Keratinocyte (primary cell): ENCODE measurements around the gene NMBR. TPM values are rescaled to one million over a fixed set of nuclear protein-coding genes. Genes with fewer than 3 reads are reported as not detected.

Experiments used
- DNase-seq: peaks from one replicate; pipeline ENCODE4 v3.0.0-alpha.2; 2011; ENCODE audit warnings: low read depth, missing footprints, low spot score
- FAIRE-seq: peaks from 2 replicates; lab custom pipeline; 2011; peaks lifted over from hg19 to GRCh38; lab: Jason Lieb, UNC
- H2AFZ ChIP-seq: 2 replicates; pipeline ENCODE4 v1.6.0; 2012; ENCODE audit warnings: low read length, control low read depth, inconsistent platforms; ENCODE audit not compliant: control insufficient read depth
- H3K27ac ChIP-seq: 2 replicates; pipeline ENCODE4 v1.5.1; 2011; ENCODE audit warnings: low read length; ENCODE audit not compliant: control insufficient read depth, insufficient read depth
- H3K27me3 ChIP-seq: 3 replicates; pipeline ENCODE4 v1.6.0; 2011; ENCODE audit warnings: low read length; ENCODE audit not compliant: control insufficient read depth, insufficient read depth; ENCODE audit errors: extremely low read depth
- H3K36me3 ChIP-seq, 2 experiments: 2 replicates in 1 of 2; 3 replicates in 1 of 2; pipeline ENCODE4 v1.5.1; 2011; ENCODE audit warnings: low read length in 2 of 2, mild to moderate bottlenecking in 1 of 2; ENCODE audit not compliant: control insufficient read depth in 2 of 2, insufficient read depth in 2 of 2; ENCODE audit errors: extremely low read depth in 1 of 2
- H3K4me1 ChIP-seq: 3 replicates; pipeline ENCODE4 v1.5.1; 2011; ENCODE audit warnings: low read length; ENCODE audit not compliant: control insufficient read depth, insufficient read depth; ENCODE audit errors: extremely low read depth
- H3K4me2 ChIP-seq: 3 replicates; pipeline ENCODE4 v1.6.0; 2011; ENCODE audit warnings: low read depth, low read length; ENCODE audit not compliant: control insufficient read depth, insufficient read depth; ENCODE audit errors: extremely low read depth
- H3K4me3 ChIP-seq, 3 experiments: fragments of 200-600 bp in 1 of 3; sonication (generic) in 1 of 3; 2 replicates in 2 of 3; 3 replicates in 1 of 3; pipeline ENCODE4 v1.5.1; 2011 to 2016; ENCODE audit warnings: low read length in 3 of 3, mild to moderate bottlenecking in 3 of 3, control low read depth in 2 of 3, inconsistent platforms in 1 of 3, low read depth in 1 of 3, mixed read lengths in 1 of 3, mixed run types in 1 of 3, moderate library complexity in 1 of 3; ENCODE audit not compliant: control insufficient read depth in 2 of 3, insufficient read depth in 2 of 3; ENCODE audit errors: extremely low read depth in 1 of 3
- H3K79me2 ChIP-seq: 2 replicates; pipeline ENCODE4 v1.6.0; 2012; ENCODE audit warnings: low read length; ENCODE audit not compliant: control insufficient read depth, insufficient read depth
- H3K9ac ChIP-seq: 3 replicates; pipeline ENCODE4 v1.6.0; 2011; ENCODE audit warnings: low read length; ENCODE audit not compliant: control insufficient read depth, insufficient read depth; ENCODE audit errors: extremely low read depth
- H3K9me1 ChIP-seq: 3 replicates; pipeline ENCODE4 v1.6.0; 2011; ENCODE audit warnings: low read length; ENCODE audit not compliant: control insufficient read depth, insufficient read depth; ENCODE audit errors: extremely low read depth
- H3K9me3 ChIP-seq: 2 replicates; pipeline ENCODE4 v1.5.1; 2012; ENCODE audit warnings: low read depth, low read length; ENCODE audit not compliant: control insufficient read depth
- H4K20me1 ChIP-seq: 3 replicates; pipeline ENCODE4 v1.6.0; 2011; ENCODE audit warnings: low read length; ENCODE audit not compliant: control insufficient read depth, insufficient read depth; ENCODE audit errors: extremely low read depth
- CTCF ChIP-seq, 3 experiments: IDR thresholded peaks in 1 of 3; conservative IDR thresholded peaks in 1 of 3; optimal IDR thresholded peaks in 1 of 3; 2 replicates in 2 of 3; 3 replicates in 1 of 3; pipeline versions ENCODE3 to v1.5.1; 2011; ENCODE audit warnings: low read length in 3 of 3, mild to moderate bottlenecking in 3 of 3, moderate library complexity in 2 of 3, control low read depth in 1 of 3, inconsistent platforms in 1 of 3; ENCODE audit not compliant: insufficient read depth in 2 of 3; ENCODE audit errors: extremely low read depth in 1 of 3
- EZH2 ChIP-seq: IDR thresholded peaks from one replicate; pipeline ENCODE4 v1.6.1; 2012; ENCODE audit warnings: inconsistent platforms, mild to moderate bottlenecking, low read length, moderate library complexity
- dilution Hi-C: fragments of 300-500 bp; cut with MboI; formaldehyde crosslinking; loops from one replicate; pipeline ENCODE4 v1.7.0; 2020; ENCODE audit warnings: low sequenced_read_pairs; ENCODE audit not compliant: extremely low pct_ligation_motif_present
- polyA plus RNA-seq, 5 experiments: library from polyadenylated mRNA; depleted of rRNA in 3 of 5; stranded (reverse) in 3 of 5; stranded (forward) in 1 of 5; unstranded in 1 of 5; fragments of >200 nt; gene quantifications; 1 replicate in 1 of 5; 2 replicates in 3 of 5; 3 replicates in 1 of 5; pipeline versions ENCODE4 v1.2.1 to v1.2.3, GENCODE V29; 2011 to 2012; ENCODE audit warnings: missing spikeins in 2 of 5, low read depth in 1 of 5, low replicate concordance in 1 of 5

The NMBR gene
- polyA plus RNA-seq, 1 donor (not counting 4 experiments of a cell fraction or from before 2014, with no cell fraction given): not detected

GRCh38 chr6:142187209-142187608 lies 40.3 kb upstream of the NMBR start:
- no peak for DNase-seq
- Histone ChIP-seq H3K4me2 (no peak overlapping the region), H3K27me3 (no peaks in the 10 kb centered on the region)

GRCh38 chr6:142185641-142186040 lies 38.7 kb upstream of the NMBR start:
- Histone ChIP-seq H3K27me3 (no peaks in the 10 kb centered on the region), H3K4me2 (no peak overlapping the region), H3K27ac (no peak overlapping the region), H3K79me2 (no peaks in the 10 kb centered on the region), H4K20me1 (no peaks in the 10 kb centered on the region), H3K4me1 (no peaks in the 10 kb centered on the region), H2AFZ (no peak overlapping the region), H3K9me3 (no peaks in the 10 kb centered on the region), H3K4me3 (no peak overlapping the region), H3K9ac (no peak overlapping the region), H3K36me3 (no peaks in the 10 kb centered on the region), H3K9me1 (no peaks in the 10 kb centered on the region)
- DNase-seq (no peak), FAIRE-seq (no peak)
- dilution Hi-C loops: no loop called here
- TF ChIP-seq EZH2 (no peak), CTCF (optimal IDR thresholded peaks at IDR 0.05 in 1 of 3, IDR thresholded peaks at IDR 0.05 in 1 of 3, conservative IDR thresholded peaks at IDR 0.05 in 1 of 3; ENCODE audit: extremely low read depth in 1 of 3, insufficient read depth in 2 of 3, low read length in 3 of 3) (no peak)

More at GRCh38 chr6:142187209-142187608, 40.3 kb upstream of the NMBR start:
- no peaks in the 10 kb centered on the region for H3K36me3 ChIP-seq
- no peak overlapping the region for H3K27ac ChIP-seq
- no peaks in the 10 kb centered on the region for H3K79me2 ChIP-seq
- dilution Hi-C loops: no loop called here
- H3K9me3 ChIP-seq: no peaks in the 10 kb centered on the region
- no peaks in the 10 kb centered on the region for H3K4me1 ChIP-seq
- no peak for FAIRE-seq
- H3K9me1 ChIP-seq: no peaks in the 10 kb centered on the region
- H3K9ac ChIP-seq: no peak overlapping the region
- TF ChIP-seq CTCF (optimal IDR thresholded peaks at IDR 0.05 in 1 of 3, IDR thresholded peaks at IDR 0.05 in 1 of 3, conservative IDR thresholded peaks at IDR 0.05 in 1 of 3; ENCODE audit: extremely low read depth in 1 of 3, insufficient read depth in 2 of 3, low read length in 3 of 3): no peak
- no peak for TF ChIP-seq EZH2
- H3K4me3 ChIP-seq: no peak overlapping the region
- no peak overlapping the region for H2AFZ ChIP-seq
- H4K20me1 ChIP-seq: no peaks in the 10 kb centered on the region
